ENCODE results near the gene AMIGO1.

The AMIGO1 gene

DNA sequence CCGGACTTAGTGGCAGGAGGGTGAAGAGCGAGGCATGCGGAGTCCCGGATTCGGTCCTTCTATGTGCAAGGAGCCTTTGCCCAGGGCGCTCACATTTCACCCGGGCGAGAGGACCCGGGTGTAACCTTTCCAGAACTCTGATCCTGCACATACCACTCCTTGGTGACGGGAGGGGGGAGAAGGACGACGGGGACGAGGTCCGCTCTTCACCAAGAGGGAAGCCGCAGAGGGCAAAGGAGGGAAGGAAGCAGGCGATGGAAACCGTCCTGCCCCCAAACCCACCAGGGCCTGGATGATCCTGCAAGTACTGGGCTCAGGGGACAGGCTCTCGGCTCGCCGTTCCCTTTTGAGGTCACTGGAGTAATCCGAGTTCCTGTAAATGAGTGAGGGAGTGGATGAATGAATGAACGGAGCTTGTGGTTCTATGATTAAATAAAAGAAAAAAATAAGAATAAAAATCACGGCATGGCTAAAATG, 42.2 kb downstream of the AMIGO1 start:
- DNase-seq (ENCODE audit: low spot score) = no peak
- TF ChIP-seq, protein P1, sequence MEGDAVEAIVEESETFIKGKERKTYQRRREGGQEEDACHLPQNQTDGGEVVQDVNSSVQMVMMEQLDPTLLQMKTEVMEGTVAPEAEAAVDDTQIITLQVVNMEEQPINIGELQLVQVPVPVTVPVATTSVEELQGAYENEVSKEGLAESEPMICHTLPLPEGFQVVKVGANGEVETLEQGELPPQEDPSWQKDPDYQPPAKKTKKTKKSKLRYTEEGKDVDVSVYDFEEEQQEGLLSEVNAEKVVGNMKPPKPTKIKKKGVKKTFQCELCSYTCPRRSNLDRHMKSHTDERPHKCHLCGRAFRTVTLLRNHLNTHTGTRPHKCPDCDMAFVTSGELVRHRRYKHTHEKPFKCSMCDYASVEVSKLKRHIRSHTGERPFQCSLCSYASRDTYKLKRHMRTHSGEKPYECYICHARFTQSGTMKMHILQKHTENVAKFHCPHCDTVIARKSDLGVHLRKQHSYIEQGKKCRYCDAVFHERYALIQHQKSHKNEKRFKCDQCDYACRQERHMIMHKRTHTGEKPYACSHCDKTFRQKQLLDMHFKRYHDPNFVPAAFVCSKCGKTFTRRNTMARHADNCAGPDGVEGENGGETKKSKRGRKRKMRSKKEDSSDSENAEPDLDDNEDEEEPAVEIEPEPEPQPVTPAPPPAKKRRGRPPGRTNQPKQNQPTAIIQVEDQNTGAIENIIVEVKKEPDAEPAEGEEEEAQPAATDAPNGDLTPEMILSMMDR (IDR thresholded peaks at IDR 0.05; ENCODE audit: extremely low read depth, missing control alignments) = no peak

DNA sequence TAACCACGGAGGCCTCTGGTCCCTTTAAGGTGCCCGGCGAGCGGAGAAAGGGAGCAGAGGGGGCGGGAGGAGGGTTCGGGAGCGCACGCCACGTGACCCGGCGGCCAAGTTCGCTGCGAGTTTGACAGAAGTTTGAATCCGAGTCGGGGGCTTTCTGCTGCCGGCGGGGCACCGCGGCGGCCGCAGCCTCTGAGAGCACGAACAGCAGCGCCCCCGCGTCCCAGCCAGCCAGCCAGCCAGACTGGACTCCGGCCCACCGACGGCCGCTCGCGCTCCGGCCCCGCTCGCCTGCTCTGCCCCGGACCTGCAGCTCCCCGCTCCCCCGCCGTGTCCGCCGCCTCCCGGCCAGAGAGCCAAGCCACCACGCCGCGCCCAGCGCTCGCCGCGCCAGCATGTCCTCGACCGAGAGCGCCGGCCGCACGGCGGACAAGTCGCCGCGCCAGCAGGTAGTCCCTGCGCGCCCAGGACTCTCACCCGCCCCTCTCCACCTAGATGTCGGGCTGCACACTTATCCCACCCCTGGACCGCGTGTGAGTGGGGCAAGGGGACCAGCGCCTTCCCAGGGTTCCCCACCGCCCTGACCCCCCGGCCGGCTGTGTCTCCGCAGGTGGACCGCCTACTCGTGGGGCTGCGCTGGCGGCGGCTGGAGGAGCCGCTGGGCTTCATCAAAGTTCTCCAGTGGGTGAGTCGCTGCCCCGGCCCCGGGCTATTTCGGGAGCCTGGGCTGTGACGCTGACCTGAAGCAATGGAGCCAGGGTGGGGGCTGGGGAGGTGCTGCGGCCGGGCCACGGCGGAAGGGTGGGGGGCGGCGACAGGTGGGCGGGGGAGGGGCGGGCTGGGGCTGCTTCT, 42.9 kb downstream of the AMIGO1 start, which contains the start of gene SYPL2:
Gene SYPL2, plus strand, starts transcription at position 95 of the 849 bp plus-strand sequence. Its CDS starts 298 bp downstream, at position 393.
- TF ChIP-seq, protein P1 (IDR thresholded peaks at IDR 0.05; ENCODE audit: extremely low read depth, missing control alignments) = no peak
- peak; percentile 49 for DNase-seq (ENCODE audit: low spot score)

DNA sequence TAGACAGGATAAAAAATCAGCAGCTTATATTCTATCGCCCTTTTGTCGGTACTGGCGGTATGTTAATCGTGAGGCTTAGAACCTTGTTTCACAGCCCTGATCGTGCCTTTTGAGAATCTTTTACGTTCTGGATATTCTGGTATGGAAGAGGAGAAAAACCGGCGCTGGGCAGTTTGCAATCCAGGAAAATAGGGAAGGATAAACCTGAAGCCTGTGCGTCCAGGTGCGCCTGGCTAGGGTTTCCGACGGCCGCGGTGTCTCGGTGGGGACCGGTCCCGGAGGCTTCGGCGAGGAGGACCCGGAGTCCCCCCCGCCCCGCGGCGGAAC, 43.4 kb downstream of the AMIGO1 start:
- TF ChIP-seq, protein P1 (IDR thresholded peaks at IDR 0.05; ENCODE audit: extremely low read depth, missing control alignments) = no peak

DNA sequence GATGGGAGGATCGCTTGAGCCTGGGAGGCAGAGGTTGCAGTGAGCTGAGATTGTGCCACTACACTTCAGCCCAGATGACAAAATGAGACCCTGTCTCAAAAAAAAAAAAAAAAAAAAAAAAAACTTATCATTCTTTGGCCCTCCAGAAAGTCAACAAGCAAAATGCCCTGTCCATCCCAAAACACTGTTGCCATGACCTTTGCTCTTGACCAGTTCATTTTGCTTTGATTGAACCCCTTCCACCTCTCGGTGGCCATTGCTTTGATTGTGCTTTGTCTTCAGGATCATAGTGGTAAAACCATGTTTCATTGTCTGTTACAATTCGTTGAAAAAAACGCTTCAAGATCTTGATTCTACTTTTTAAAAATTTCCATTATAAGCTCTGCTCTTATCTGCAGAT, 51.7 kb downstream of the AMIGO1 start:
- TF ChIP-seq, protein P1 (IDR thresholded peaks at IDR 0.05; ENCODE audit: extremely low read depth, missing control alignments) = no peak
- no peak for DNase-seq (ENCODE audit: low spot score)

More for the DNA sequence above, 43.4 kb downstream of the AMIGO1 start:
- DNase-seq (ENCODE audit: low spot score) = no peak

DNA sequence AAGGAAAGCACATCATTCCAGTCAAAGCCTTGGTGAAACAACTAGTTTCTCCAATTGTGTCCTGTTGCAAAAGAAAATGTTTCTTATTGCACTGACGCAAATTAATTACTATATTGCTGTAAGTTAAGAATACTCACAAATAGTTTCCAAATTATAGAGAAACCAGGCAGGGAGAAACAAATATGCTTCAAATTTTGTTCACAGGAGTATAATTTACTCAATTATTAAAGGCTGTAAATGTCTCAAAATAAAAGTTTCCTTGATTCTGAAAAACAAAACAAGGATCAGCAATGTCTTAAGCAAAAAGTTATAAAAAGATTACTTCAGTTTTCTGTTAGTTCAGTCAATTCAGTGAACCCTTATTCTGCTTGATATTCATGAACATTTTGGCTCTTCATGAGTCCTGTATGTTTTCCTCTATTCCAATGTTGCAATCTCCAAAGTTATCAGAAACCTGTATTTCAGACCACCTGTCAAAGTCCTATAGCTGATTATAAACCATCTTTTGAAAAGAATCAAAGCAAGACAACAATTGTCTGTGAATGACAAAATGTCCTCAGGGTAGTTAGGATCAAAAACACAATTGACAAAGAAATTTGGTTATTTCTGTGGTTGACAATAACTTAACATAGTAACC, 54.9 kb downstream of the AMIGO1 start:
- no peak for DNase-seq (ENCODE audit: low spot score)
- TF ChIP-seq, protein P1 (IDR thresholded peaks at IDR 0.05; ENCODE audit: extremely low read depth, missing control alignments) = no peak

All from GM20000 (cell line).